Sigmoid colon (tissue), 4 donors: ENCODE measurements around the gene IQGAP2.

Experiments
- CTCF ChIP-seq, 4 experiments: fragments of 450-650 bp in 3 of 4; fragments of 200-600 bp in 1 of 4; IDR thresholded peaks; one replicate each; pipeline ENCODE4 v1.5.1; 2016 to 2019; ENCODE audit warnings: antibody characterized with exemption in 4 of 4, mild to moderate bottlenecking in 3 of 4, moderate library complexity in 2 of 4
- EP300 ChIP-seq, 4 donors: sonication (generic); formaldehyde crosslinking; IDR thresholded peaks; one replicate each; pipeline ENCODE4 v1.6.1; 2017; ENCODE audit warnings: antibody characterized with exemption in 4 of 4
- POLR2A ChIP-seq, 2 donors: fragments of 450-650 bp; IDR thresholded peaks; one replicate each; pipeline ENCODE4 v1.6.1; 2016; ENCODE audit warnings: antibody characterized with exemption in 2 of 2, mild to moderate bottlenecking in 2 of 2, moderate library complexity in 2 of 2
- POLR2AphosphoS5 ChIP-seq, 4 donors: sonication (generic); formaldehyde crosslinking; IDR thresholded peaks; one replicate each; pipeline ENCODE4 v1.6.1; 2017; ENCODE audit warnings: antibody characterized with exemption in 4 of 4

DNA sequence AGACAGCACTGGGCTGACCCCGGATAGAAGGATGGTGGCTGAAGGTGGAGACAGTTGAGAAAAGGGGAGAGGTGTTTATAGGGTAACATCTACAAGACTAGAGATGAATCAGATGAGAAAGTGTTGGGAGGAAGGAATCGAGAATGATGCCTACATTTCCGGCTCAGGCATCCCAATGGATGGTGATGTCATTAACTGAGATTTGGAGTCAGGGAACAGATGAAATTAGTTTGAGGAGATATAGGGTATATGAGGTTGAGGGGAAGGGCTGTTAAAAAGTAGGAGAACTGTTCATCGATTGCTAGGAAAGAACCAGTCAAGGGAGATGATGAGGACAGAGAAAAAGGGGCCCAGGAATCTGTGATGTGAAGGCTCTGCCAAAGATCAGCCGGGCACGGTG, 24.7 kb upstream of the IQGAP2 start:
- no peak for TF ChIP-seq EP300 (IDR thresholded peaks at IDR 0.05)
- no peak for TF ChIP-seq CTCF (IDR thresholded peaks at IDR 0.05)
- TF ChIP-seq POLR2A (IDR thresholded peaks at IDR 0.05), result no peak
- TF ChIP-seq POLR2AphosphoS5 (IDR thresholded peaks at IDR 0.05), result no peak
